DMS53 treated with DMSO at 0.1 percent for 48 hours (cell line): ENCODE measurements around the gene EMX1.

Experiments
- DNase-seq: peaks from one replicate; lab custom pipeline; 2025; ENCODE audit not compliant: unreplicated experiment; lab: John Stamatoyannopoulos, UW

The EMX1 gene

DNA sequence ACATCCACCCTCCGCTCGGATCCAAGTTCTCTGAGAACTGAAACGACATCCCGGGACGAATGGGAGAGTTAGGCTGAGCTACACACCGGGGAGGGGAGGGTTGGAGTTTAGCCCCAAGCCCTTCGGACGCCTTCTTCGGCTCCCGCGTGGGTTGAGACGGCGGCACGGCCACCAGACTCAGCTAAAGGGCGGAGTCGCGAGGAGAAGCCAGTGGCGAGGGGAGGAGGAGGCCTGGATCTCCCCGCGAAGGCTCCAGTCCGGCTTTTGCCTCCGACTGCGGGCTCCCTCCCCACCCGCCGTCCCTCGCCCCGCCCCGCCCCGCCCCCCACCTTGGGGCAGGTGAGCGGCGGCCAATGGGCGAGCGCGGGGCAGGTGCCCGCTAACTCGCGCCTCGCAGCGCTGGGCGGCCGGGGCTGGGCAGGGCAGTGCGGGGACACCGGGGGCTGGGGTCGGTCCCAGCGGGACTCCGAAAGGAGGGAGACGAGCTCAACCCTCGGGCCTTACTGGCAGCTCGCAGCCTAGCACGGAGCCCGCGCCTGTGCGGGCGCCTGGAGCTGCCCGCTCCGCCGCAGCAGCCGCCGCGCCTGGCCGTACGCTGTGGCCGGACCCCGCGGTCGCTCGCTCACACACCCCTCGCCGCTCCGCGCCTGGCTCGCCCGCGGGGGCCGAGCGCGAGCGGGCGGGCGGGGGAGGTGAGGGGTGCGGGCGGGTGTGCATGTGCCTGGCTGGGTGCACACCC is at the start of gene EMX1:
Gene EMX1 (plus strand): TSS at position 382 of the 739 bp plus-strand sequence. CDS start 334 bp downstream, at position 716.
- DNase-seq = peak; percentile 82

DNA sequence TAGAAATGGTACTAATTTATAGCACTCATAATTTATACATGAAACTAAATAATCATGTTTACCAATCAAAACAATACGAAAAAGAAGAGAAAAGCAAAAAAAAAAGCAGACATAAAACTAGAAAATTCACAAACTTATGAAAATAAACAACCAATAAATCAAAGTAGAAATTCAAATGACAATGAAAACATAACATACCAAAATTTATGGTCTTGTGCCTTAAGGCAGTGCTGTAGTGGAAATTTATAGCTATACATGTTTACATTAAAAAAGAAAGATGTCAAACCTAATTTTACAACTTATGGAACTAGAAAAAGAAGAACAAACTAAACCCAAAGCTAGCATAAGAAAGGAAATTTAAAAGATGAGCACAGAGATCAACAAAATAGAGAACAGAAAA is 46.3 kb upstream of the EMX1 start:
- DNase-seq = no peak

GRCh38 chr2:72871880-72872279 is 45.4 kb upstream of the EMX1 start:
- DNase-seq = no peak

DNA sequence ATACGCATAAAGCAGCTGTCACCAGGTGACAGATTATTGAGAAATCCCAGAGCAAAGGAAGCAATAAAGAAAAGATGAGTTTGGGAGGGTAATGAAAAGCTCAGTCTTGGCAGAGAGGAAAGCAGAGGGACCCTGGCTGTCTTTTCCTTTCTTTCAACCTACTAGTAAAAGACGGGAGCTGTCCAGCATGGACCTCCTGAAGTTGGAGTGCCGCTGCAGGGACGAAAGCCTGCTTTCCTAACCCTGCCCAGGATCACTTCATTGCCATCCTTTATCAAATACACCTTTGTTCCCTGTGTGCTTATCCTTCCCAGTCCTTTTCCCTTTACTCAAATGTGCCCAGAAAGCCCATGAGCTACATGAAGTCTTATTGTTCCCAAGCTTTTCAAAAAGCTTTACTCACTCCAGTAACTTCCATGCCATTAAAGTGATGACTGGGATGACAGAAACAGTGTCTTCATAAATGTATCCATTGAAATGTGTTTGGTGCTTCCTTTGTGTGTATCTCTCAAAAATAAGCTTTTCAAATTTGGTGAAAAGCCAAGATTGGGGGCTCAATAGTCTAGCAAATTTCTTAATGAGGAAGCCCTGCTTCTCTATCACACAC is 33.9 kb upstream of the EMX1 start:
- no peak for DNase-seq

DNA sequence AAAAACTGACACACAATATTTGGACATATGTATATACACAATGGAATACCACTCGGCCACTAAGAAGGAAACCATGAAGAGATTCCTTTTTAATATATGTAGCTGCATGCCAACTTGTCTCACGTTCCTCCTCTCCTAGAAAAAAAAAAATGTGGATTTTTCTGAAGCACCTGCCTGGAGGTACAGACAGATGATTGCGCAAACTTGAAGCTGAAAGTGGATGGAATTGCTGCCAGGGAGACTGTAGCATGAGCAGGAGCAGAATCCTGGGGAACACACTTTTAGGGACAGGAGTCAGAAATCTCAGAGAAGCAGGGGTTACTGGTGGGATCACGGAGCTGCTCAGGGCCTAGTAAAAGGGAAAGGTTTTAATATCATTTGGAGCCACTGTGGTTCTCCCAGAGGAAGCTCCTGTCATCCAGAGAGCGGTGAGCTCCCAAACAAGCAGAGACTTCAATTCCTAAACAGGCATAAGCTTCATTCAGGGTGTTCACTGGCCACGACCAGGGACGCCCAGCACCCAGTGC is 30.8 kb upstream of the EMX1 start:
- DNase-seq = peak; percentile 34

DNA sequence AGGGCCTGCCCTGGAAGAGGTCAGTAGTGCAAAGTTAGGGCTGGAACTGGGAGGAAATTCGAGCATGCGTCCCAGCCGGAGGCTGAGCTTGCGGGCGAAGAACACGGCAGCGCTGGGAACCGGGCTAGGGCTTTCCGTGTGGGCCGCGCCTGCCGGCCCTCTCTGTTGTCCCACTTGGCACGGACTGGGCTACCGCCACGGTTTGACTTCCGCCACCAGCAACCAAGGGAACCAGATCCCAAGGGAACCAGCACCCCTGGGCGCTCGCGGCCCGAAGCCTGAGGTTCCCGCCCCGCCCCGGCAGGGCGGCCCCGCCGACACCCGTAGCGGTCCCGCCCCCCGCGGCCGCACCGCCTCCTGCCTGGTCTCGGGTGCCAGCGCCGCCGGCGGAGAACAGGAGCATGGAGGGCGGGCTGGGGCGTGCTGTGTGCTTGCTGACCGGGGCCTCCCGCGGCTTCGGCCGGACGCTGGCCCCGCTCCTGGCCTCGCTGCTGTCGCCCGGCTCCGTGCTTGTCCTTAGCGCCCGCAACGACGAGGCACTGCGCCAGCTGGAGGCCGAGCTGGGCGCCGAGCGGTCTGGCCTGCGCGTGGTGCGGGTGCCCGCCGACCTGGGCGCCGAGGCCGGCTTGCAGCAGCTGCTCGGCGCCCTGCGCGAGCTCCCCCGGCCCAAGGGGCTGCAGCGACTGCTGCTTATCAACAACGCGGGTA is 30.1 kb upstream of the EMX1 start, which contains the start of gene SPR:
Gene SPR (plus strand): TSS at position 377 of the 708 bp plus-strand sequence. CDS start 25 bp downstream, at position 402.
- peak; percentile 67 for DNase-seq

GRCh38 chr2:72887740-72888437 is 29.4 kb upstream of the EMX1 start:
- DNase-seq = peak; percentile 80

DNA sequence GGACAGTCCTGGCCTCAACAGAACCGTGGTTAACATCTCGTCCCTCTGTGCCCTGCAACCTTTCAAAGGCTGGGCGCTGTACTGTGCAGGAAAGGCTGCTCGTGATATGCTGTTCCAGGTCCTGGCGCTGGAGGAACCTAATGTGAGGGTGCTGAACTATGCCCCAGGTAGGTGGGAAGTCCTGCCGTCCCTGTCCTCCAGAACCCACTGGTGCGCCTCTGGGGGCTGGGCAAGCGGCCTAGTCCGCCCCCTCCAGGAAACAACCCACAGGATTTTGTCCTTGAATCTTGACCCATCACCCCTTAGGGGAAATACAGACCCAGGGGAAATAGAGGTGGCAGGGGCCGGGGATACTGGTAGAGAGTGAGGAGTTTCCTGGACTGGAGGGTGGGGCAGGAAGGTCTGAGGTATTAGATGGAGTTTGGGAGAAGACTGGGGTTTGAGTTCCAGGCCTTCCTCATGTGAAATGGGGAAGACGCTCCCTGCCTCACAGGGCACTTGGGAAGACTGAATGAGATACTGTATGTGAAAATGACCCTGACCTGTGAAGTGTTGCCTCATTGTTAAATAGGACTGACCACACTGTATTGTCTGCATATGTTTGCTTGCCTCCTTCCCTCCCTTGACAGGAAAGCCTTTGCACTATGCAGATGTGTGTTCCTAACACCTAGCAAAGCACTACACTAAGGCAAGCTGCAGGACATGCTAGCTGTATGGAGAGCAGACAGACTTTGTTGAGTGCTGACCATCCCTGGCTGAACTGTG is 28.7 kb upstream of the EMX1 start:
- no peak for DNase-seq

DNA sequence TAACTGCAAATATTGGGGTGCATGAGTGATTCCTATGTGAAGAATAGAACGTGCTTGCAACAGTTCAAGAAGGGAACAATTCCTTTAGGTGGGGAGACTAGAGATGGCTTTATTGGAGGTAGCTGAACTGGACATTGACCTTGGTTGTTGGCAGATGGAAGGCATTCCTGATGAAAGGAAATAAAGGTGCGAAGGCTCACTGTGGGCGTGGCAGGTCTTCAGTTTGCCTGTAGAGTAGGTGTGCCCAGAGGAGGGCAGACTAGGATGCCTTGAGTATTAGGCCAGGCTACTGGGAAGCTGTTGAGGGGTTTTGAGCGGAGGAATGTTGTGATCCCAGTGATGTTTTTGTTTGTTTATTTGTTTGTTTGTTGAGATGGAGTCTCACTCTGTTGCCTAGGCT is 27.3 kb upstream of the EMX1 start:
- DNase-seq = no peak

GRCh38 chr2:72891091-72891818 is 26.1 kb upstream of the EMX1 start:
- DNase-seq = no peak

GRCh38 chr2:72892506-72893173 is 24.7 kb upstream of the EMX1 start:
- peak; percentile 71 for DNase-seq

DNA sequence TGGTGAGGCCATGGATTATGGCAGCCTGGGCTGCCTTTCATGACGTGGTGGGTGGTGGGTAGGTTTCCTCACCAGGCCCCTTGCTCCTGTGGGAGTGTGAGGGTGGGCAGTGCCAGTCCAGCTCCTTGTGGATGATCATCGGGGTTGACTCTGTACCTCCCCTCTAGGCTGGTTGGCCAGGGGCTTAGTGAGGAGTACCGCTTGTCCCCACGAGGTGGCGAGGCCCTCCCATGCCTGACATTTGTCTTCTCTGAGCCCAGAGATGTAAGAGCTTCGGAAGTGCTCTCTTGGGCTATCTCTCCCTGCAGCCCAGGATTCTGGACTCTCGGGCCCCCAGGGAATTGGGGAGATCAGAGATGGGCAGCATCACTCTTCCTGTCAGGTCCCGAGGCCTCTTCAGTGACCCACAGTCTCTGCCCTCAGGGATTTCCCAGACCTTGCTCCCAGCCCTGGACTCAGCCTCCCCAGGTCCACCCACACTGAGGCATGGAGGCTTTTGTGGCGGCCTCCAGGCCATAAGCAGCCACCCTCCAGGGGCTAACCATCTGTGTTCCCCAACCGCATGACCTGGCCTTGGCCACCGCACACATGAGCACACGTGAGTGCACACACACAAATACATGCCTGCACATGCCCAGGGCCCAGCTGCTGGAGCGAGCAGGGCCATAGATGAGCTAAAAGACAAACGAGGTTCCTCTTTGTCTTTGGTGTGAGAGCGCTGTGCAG is 23.6 kb upstream of the EMX1 start:
- peak; percentile 21 for DNase-seq

DNA sequence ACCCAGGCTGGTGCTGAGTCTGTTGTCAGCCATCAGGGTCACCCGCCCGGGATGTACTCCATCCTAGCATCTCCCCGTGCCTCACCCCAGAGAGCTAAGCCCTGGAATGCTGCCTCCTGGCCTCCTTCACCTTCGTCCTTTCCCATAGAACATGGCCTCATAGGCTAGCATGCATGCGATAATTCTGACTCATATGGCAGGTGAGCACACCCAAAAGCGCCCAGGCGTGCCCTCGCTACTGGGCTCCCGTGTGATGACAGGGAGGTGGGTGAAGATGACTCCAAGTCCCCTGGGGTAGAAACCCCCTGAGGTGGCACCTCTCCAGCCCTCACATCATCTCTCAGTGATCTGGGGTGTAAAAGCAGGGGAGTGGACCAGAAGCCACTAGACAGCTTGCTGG is 22.8 kb upstream of the EMX1 start:
- DNase-seq = no peak

DNA sequence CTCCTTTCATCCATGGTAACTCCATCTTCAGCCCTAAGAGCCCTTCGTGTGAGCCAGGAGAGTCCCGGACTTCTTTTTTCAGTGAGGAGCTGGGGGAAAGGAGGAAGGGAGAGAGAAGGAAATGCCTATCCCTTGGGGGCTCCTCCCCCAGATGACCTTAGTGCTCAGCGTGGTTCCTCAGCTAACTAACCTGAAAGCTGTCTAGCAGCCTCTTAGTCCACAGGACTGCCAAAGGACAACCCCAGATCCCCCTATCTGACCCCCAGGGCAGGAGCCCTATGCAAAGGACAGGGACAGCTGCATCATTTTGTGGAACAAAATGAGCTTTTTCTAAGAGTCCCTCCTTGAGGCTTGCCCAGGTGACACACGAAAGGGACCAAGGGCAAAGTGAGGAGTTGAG is 22.2 kb upstream of the EMX1 start:
- no peak for DNase-seq

DNA sequence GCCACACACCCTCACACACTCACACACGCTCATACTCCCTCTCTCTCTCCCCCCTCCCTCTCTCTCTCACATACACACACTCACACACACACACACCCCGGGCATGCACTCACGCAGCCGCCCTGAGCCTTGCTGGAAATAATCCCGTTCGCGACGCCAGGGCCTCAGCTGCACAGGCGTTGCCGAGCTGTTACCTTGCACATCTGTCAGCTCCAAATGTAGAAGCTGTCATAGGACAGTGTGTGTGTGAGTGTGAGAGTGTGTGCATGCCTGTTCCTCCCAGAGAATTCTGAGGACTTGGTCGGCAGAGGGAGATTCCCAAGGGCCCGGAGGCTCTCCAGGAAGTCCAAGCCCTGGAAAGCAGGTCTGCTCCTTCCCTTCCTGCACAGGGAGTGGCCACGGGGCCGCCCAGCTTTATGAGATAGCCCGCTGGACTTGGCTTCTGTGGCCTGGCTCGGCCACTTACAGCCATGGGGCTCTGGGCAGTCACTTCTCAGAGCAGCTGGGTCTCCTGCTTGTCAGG is 21.5 kb upstream of the EMX1 start:
- DNase-seq = no peak

DNA sequence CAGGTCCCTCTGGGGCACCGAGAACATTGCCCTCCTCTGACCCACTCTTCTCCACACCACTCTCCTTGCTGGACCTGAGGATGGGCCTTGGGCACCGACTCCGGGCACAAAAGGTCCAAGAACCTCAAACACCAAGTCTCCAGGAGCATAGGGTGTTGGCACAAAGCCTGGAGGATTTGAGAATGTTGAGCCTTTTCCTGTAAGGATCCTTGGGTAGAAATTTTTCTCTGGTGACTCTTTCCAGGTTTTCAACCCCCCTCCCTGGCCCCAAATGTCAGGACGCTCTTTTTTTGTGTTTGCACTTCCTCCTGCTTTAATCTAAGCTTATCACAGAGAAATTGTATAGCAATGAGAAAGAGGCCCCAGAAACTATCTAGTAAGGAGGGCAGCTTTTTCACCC is 20.9 kb upstream of the EMX1 start:
- no peak for DNase-seq

GRCh38 chr2:72897785-72898584 is 19.3 kb upstream of the EMX1 start:
- DNase-seq = no peak

- DNase-seq = no peak
These were observed 18.8 kb upstream of the EMX1 start for GRCh38 chr2:72898585-72898906.
